Measurements from ENCODE around the gene CCR1.

Gene CCR1

GRCh38 chr3:46208167-46208704, at the start of gene CCR1:
TSS of gene CCR1 (minus strand) at chr3:46208313. CDS start at chr3:46204313, 4,000 bp downstream.
- H3K9ac ChIP-seq (ENCODE audit: low read length): no peak within 1 kb of the TSS
- no peaks in the 10 kb centered on the region for H3K9me3 ChIP-seq (ENCODE audit: control insufficient read depth, low read length)
- H3K27me3 ChIP-seq (ENCODE audit: control insufficient read depth, insufficient read depth, low read length): no peaks in the 10 kb centered on the region
- no peaks in the 10 kb centered on the region for H3K4me1 ChIP-seq (ENCODE audit: control insufficient read depth, insufficient read depth, low read length)
- H3K4me3 ChIP-seq (ENCODE audit: low read length): no peak within 1 kb of the TSS
- H3K36me3 ChIP-seq (ENCODE audit: control insufficient read depth, insufficient read depth, low read length): no peaks in the 10 kb centered on the region

DNA sequence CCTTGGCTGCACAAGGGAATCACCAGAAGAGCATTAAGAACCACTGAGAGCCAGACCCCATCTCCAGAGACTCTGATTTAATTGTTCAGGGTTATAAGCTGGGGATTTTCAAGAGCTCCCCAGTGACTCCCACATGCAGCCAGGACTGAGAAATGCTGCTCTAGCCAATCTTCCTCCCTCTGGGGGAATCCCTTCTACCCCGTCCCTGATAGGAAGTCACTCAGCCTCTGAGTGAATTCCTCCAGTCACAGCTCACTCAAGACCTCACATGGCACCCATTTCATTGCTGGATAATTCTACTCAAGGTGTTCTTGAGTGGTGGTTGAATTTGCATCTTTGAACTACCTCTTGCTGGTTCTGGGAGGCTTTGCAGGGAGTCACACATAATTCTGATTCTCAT, 44.9 kb upstream of the CCR1 start:
- Histone ChIP-seq H3K36me3 (ENCODE audit: control insufficient read depth, insufficient read depth, low read length) (no peaks in the 10 kb centered on the region), H3K27me3 (ENCODE audit: control insufficient read depth, insufficient read depth, low read length) (no peaks in the 10 kb centered on the region), H3K9ac (ENCODE audit: low read length) (no peak overlapping the region), H3K4me3 (ENCODE audit: low read length) (no peak overlapping the region), H3K9me3 (ENCODE audit: control insufficient read depth, low read length) (no peaks in the 10 kb centered on the region), H3K4me1 (ENCODE audit: control insufficient read depth, insufficient read depth, low read length) (no peaks in the 10 kb centered on the region)

- no peaks in the 10 kb centered on the region for H3K27me3 ChIP-seq (ENCODE audit: control insufficient read depth, insufficient read depth, low read length)
- H3K4me3 ChIP-seq (ENCODE audit: low read length): no peak overlapping the region
- H3K4me1 ChIP-seq (ENCODE audit: control insufficient read depth, insufficient read depth, low read length): no peaks in the 10 kb centered on the region
- no peaks in the 10 kb centered on the region for H3K36me3 ChIP-seq (ENCODE audit: control insufficient read depth, insufficient read depth, low read length)
- H3K9me3 ChIP-seq (ENCODE audit: control insufficient read depth, low read length): no peaks in the 10 kb centered on the region
- no peak overlapping the region for H3K9ac ChIP-seq (ENCODE audit: low read length)
These were observed 37.0 kb upstream of the CCR1 start for GRCh38 chr3:46245146-46245545.

- Histone ChIP-seq H3K9ac (ENCODE audit: low read length) (no peak overlapping the region), H3K9me3 (ENCODE audit: control insufficient read depth, low read length) (no peaks in the 10 kb centered on the region), H3K4me1 (ENCODE audit: control insufficient read depth, insufficient read depth, low read length) (no peaks in the 10 kb centered on the region), H3K4me3 (ENCODE audit: low read length) (no peak overlapping the region), H3K36me3 (ENCODE audit: control insufficient read depth, insufficient read depth, low read length) (no peaks in the 10 kb centered on the region), H3K27me3 (ENCODE audit: control insufficient read depth, insufficient read depth, low read length) (no peaks in the 10 kb centered on the region)
These were observed 35.4 kb upstream of the CCR1 start for GRCh38 chr3:46243560-46243959.

- Histone ChIP-seq H3K36me3 (ENCODE audit: control insufficient read depth, insufficient read depth, low read length) (no peaks in the 10 kb centered on the region), H3K4me1 (ENCODE audit: control insufficient read depth, insufficient read depth, low read length) (no peaks in the 10 kb centered on the region), H3K9ac (ENCODE audit: low read length) (no peak within 1 kb of the TSS), H3K9me3 (ENCODE audit: control insufficient read depth, low read length) (no peaks in the 10 kb centered on the region), H3K27me3 (ENCODE audit: control insufficient read depth, insufficient read depth, low read length) (no peaks in the 10 kb centered on the region), H3K4me3 (ENCODE audit: low read length) (no peak within 1 kb of the TSS)
These were observed 34.0 kb upstream of the CCR1 start, which contains the start of gene CCR3 for GRCh38 chr3:46242120-46242519. TSS of gene CCR3 (plus strand) at chr3:46242460. CDS start at chr3:46265159, 22,699 bp downstream.

GRCh38 chr3:46239952-46240351, 31.8 kb upstream of the CCR1 start:
- Histone ChIP-seq H3K36me3 (ENCODE audit: control insufficient read depth, insufficient read depth, low read length) (no peaks in the 10 kb centered on the region), H3K4me3 (ENCODE audit: low read length) (no peak overlapping the region), H3K4me1 (ENCODE audit: control insufficient read depth, insufficient read depth, low read length) (no peaks in the 10 kb centered on the region), H3K9ac (ENCODE audit: low read length) (no peak overlapping the region), H3K9me3 (ENCODE audit: control insufficient read depth, low read length) (no peaks in the 10 kb centered on the region), H3K27me3 (ENCODE audit: control insufficient read depth, insufficient read depth, low read length) (no peaks in the 10 kb centered on the region)

DNA sequence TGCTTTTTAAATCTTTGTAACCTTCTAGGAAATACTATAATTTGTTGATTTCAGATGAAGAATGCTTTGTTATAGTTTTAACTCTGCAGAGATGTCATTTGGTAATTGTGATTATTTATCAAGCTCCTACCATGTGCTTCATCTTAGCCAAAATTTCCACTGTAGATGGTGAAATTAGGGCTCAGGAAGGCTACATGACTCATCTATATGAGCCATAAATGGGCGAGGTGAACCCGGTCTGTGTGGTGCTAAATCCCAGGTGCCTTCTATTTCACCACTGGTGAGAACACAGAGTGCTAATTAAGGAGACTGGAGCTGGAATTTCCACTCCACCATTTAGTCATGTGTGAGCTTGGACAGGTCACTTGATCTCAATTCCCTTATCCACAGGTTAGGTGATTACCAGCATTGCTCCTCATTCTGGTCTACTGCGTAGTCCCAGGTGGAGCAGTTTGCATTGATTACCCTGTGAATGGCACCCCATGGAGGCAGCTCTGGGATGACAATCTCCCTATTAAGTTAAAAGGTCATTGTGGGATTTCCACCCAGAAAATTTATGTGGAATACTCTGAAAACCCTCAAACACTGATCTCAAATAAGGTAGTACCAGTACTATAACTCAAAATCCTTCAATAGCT, 31.3 kb upstream of the CCR1 start:
- H3K4me1 ChIP-seq (ENCODE audit: control insufficient read depth, insufficient read depth, low read length): no peaks in the 10 kb centered on the region

DNA sequence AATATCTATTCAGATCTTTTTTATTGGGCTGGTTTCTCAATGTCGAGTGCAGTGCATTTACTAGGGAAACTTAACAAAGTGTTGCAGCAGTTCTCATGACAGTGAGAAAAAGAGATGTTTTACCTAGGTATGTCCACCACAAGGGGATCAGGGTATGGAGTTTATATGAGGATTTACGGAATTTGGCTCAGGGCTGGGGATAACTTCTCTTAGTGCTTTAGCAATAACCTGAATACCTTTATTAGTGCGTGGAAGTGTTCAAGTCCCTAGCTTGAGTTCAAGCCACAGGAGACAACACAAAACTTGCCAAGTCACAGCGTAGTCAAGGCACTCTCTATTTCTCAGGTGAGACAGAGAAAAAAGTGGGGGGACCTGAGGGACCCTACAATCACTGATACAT, 30.3 kb upstream of the CCR1 start:
- Histone ChIP-seq H3K4me3 (ENCODE audit: low read length) (no peak overlapping the region), H3K4me1 (ENCODE audit: control insufficient read depth, insufficient read depth, low read length) (no peaks in the 10 kb centered on the region), H3K27me3 (ENCODE audit: control insufficient read depth, insufficient read depth, low read length) (no peaks in the 10 kb centered on the region), H3K36me3 (ENCODE audit: control insufficient read depth, insufficient read depth, low read length) (no peaks in the 10 kb centered on the region), H3K9me3 (ENCODE audit: control insufficient read depth, low read length) (no peaks in the 10 kb centered on the region), H3K9ac (ENCODE audit: low read length) (no peak overlapping the region)

More for the DNA sequence above, 31.3 kb upstream of the CCR1 start:
- no peaks in the 10 kb centered on the region for H3K9me3 ChIP-seq (ENCODE audit: control insufficient read depth, low read length)
- H3K4me3 ChIP-seq (ENCODE audit: low read length): no peak overlapping the region
- H3K9ac ChIP-seq (ENCODE audit: low read length): no peak overlapping the region
- no peaks in the 10 kb centered on the region for H3K27me3 ChIP-seq (ENCODE audit: control insufficient read depth, insufficient read depth, low read length)
- no peaks in the 10 kb centered on the region for H3K36me3 ChIP-seq (ENCODE audit: control insufficient read depth, insufficient read depth, low read length)

DNA sequence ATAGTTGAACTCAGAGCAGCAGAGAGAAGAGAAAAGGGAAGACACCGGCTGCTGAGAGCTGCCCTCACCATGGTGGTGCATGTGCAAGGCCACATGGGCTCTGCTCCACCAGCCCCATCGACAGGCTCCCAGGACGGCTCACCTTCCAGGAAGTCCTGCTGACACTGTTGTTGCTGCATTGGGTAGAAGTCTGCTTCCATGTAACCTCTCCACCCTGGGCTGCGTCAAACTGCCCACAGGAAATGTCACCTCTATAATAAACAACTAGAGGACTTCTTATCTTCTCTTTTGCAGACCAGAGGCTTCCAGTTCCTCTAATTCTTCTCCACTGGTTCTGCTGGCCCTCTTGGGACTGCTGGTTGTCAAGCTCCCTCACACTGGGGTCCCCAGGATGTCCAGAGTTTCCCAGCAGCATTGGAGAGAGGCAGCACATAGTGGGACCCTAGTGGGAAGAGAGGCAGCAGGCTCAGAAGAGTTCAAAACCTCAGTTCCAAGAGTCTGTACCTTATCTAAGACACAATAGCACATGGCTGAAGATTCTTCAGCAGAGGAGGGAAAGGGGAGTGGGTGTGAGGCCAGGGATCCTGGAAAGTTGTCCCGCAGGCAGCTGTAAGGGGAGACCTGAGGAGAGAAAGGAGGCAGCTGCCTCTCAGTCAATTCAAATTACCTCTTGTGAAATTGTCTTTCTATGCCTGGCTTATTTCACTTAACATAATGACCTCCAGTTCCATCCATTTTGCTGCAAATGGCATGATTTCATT, 28.4 kb upstream of the CCR1 start:
- Histone ChIP-seq H3K27me3 (ENCODE audit: control insufficient read depth, insufficient read depth, low read length) (no peaks in the 10 kb centered on the region), H3K9ac (ENCODE audit: low read length) (no peak overlapping the region), H3K4me1 (ENCODE audit: control insufficient read depth, insufficient read depth, low read length) (no peaks in the 10 kb centered on the region), H3K4me3 (ENCODE audit: low read length) (no peak overlapping the region), H3K36me3 (ENCODE audit: control insufficient read depth, insufficient read depth, low read length) (no peaks in the 10 kb centered on the region), H3K9me3 (ENCODE audit: control insufficient read depth, low read length) (no peaks in the 10 kb centered on the region)

DNA sequence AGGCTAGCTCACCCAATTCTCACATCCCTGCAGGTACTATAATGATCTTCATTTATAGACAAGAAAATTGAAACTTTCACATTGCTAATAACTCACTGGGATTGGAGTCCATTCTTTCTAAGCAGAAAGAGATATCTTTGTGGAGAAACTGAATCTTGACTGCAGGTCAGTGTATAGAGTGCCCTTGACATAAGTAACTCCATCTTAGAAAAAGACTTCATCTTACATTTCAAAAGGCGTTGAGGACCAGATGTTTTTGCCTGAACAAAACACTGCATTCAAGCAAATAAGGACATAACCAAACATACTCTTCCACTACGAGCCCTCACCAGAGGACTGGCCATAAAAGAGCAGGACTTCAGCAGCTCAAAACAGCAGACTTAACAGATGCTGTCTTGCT, 27.3 kb upstream of the CCR1 start:
- H3K4me3 ChIP-seq (ENCODE audit: low read length): no peak overlapping the region
- H3K9ac ChIP-seq (ENCODE audit: low read length): no peak overlapping the region
- no peaks in the 10 kb centered on the region for H3K27me3 ChIP-seq (ENCODE audit: control insufficient read depth, insufficient read depth, low read length)
- H3K4me1 ChIP-seq (ENCODE audit: control insufficient read depth, insufficient read depth, low read length): no peaks in the 10 kb centered on the region
- no peaks in the 10 kb centered on the region for H3K36me3 ChIP-seq (ENCODE audit: control insufficient read depth, insufficient read depth, low read length)
- H3K9me3 ChIP-seq (ENCODE audit: control insufficient read depth, low read length): no peaks in the 10 kb centered on the region

GRCh38 chr3:46233194-46233593, 25.1 kb upstream of the CCR1 start:
- H3K27me3 ChIP-seq (ENCODE audit: control insufficient read depth, insufficient read depth, low read length): no peaks in the 10 kb centered on the region

DNA sequence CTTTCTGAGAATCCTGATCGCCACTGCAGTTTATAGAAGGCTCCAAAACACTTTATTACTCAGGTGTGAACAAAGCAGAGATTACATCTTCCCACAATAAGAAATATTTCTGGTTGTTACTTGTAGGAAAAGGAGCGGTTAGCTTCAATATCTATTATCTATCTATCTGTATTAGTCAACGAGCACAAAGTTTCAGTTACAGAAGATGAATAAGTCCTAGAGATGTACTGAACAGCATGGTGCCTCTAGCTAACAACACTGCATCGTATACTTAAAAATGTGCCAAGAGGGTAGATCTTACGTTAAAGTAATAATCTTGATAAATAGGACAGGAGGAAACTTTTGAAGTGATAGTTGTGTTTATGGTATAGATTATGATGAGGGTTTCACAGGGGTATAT, 23.2 kb upstream of the CCR1 start:
- Histone ChIP-seq H3K36me3 (ENCODE audit: control insufficient read depth, insufficient read depth, low read length) (no peaks in the 10 kb centered on the region), H3K9me3 (ENCODE audit: control insufficient read depth, low read length) (no peaks in the 10 kb centered on the region), H3K4me1 (ENCODE audit: control insufficient read depth, insufficient read depth, low read length) (no peaks in the 10 kb centered on the region), H3K4me3 (ENCODE audit: low read length) (no peak overlapping the region), H3K9ac (ENCODE audit: low read length) (no peak overlapping the region), H3K27me3 (ENCODE audit: control insufficient read depth, insufficient read depth, low read length) (no peaks in the 10 kb centered on the region)

More at GRCh38 chr3:46233194-46233593, 25.1 kb upstream of the CCR1 start:
- H3K9me3 ChIP-seq (ENCODE audit: control insufficient read depth, low read length): no peaks in the 10 kb centered on the region
- no peak overlapping the region for H3K9ac ChIP-seq (ENCODE audit: low read length)
- H3K36me3 ChIP-seq (ENCODE audit: control insufficient read depth, insufficient read depth, low read length): no peaks in the 10 kb centered on the region
- no peaks in the 10 kb centered on the region for H3K4me1 ChIP-seq (ENCODE audit: control insufficient read depth, insufficient read depth, low read length)
- no peak overlapping the region for H3K4me3 ChIP-seq (ENCODE audit: low read length)
